ENCODE measurements around the gene PPP6R1.

- no peak for TF ChIP-seq POLR2A (IDR thresholded peaks at IDR 0.05)
- TF ChIP-seq, protein P1, sequence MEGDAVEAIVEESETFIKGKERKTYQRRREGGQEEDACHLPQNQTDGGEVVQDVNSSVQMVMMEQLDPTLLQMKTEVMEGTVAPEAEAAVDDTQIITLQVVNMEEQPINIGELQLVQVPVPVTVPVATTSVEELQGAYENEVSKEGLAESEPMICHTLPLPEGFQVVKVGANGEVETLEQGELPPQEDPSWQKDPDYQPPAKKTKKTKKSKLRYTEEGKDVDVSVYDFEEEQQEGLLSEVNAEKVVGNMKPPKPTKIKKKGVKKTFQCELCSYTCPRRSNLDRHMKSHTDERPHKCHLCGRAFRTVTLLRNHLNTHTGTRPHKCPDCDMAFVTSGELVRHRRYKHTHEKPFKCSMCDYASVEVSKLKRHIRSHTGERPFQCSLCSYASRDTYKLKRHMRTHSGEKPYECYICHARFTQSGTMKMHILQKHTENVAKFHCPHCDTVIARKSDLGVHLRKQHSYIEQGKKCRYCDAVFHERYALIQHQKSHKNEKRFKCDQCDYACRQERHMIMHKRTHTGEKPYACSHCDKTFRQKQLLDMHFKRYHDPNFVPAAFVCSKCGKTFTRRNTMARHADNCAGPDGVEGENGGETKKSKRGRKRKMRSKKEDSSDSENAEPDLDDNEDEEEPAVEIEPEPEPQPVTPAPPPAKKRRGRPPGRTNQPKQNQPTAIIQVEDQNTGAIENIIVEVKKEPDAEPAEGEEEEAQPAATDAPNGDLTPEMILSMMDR (IDR thresholded peaks at IDR 0.05) = no peak
- no peak for TF ChIP-seq EP300 (IDR thresholded peaks at IDR 0.05)
- no peak for TF ChIP-seq POLR2AphosphoS5 (IDR thresholded peaks at IDR 0.05)
Measured at GRCh38 chr19:55278391-55279135, 19.7 kb upstream of the PPP6R1 start.

Data from gastroesophageal sphincter (tissue), 3 donors.